Testis (tissue), 2 donors: ENCODE results near the gene GRIPAP1.

Experiments used
- POLR2A ChIP-seq: fragments of 450-650 bp; IDR thresholded peaks from one replicate; pipeline ENCODE4 v1.6.1; 2017; ENCODE audit warnings: antibody characterized with exemption, mild to moderate bottlenecking, moderate library complexity
- TF ChIP-seq, protein P1 (sequence below), 3 experiments: fragments of 450-650 bp in 2 of 3; fragments of 200-600 bp in 1 of 3; sonication (generic) in 1 of 3; IDR thresholded peaks; one replicate each; pipeline ENCODE4 v1.5.1; 2016 to 2019; ENCODE audit warnings: antibody characterized with exemption in 3 of 3, mild to moderate bottlenecking in 2 of 3, moderate library complexity in 1 of 3

DNA sequence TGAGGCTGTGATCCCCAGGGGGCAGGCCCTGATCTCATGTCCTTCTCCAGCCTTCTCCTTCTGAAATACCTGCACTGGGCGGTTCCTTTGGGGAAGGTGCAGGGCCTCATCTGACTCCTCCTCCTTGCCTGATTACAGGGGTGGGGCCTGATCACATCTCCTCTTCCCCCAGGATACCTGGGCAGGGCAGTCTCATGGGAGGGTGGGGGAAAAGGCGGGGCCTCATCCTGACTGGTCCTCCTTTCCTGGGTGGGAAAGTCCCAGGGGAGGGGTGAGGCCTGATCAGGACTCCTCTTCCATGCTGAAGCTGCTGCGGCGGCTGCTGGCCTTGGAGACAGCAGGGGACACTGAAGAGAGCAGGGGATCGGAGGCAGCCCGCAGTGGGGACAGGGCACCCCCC lies 27.8 kb upstream of the GRIPAP1 start:
- TF ChIP-seq, protein P1, sequence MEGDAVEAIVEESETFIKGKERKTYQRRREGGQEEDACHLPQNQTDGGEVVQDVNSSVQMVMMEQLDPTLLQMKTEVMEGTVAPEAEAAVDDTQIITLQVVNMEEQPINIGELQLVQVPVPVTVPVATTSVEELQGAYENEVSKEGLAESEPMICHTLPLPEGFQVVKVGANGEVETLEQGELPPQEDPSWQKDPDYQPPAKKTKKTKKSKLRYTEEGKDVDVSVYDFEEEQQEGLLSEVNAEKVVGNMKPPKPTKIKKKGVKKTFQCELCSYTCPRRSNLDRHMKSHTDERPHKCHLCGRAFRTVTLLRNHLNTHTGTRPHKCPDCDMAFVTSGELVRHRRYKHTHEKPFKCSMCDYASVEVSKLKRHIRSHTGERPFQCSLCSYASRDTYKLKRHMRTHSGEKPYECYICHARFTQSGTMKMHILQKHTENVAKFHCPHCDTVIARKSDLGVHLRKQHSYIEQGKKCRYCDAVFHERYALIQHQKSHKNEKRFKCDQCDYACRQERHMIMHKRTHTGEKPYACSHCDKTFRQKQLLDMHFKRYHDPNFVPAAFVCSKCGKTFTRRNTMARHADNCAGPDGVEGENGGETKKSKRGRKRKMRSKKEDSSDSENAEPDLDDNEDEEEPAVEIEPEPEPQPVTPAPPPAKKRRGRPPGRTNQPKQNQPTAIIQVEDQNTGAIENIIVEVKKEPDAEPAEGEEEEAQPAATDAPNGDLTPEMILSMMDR (IDR thresholded peaks at IDR 0.05), result no peak
- TF ChIP-seq POLR2A, result no peak
